D721Med (cell line): ENCODE results near the gene TSPEAR.
A peak's percentile ranks its signal among the peaks of the same experiment; 100 is the strongest.

Source experiments
- DNase-seq: peaks from one replicate; pipeline ENCODE4 v3.0.0; 2011; ENCODE audit warnings: low spot score; ENCODE audit not compliant: insufficient read length
- FAIRE-seq: peaks from 2 replicates; lab custom pipeline; 2011; peaks lifted over from hg19 to GRCh38; lab: Jason Lieb, UNC
- TF ChIP-seq, protein P1 (sequence below): IDR thresholded peaks from 2 replicates; pipeline ENCODE4 v1.5.1; 2012; ENCODE audit warnings: mild to moderate bottlenecking, control low read depth; ENCODE audit not compliant: insufficient read depth; ENCODE audit errors: missing control alignments

Gene TSPEAR

DNA sequence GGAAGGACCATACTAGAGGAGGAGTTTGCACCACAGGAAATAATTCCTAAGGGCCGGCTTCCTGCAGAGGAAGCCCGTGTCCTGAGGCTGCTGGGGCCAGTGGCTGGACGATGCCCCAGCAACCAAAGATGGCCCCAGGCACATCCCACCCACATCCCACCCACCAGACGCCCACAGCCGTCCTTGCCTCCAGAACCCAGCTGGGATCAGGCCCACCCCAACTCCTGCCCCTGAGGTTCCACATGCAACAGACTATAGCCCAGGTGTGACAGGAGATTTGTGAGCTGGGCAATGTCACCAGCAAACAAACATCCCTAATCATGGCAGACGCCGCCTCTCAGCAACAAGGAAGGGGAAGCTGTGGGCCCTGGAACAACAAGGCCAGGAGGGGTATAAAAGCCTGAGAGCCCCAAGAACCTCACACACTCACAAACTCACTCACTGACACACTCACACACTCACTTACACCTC is 84.7 kb downstream of the TSPEAR start, which contains the start of gene KRTAP10-9:
KRTAP10-9 (plus strand) TSS at position 421 of the 471 bp plus-strand sequence. CDS start 79 bp downstream, outside the sequence.
- no peak for FAIRE-seq
- DNase-seq = no peak
- TF ChIP-seq, protein P1, sequence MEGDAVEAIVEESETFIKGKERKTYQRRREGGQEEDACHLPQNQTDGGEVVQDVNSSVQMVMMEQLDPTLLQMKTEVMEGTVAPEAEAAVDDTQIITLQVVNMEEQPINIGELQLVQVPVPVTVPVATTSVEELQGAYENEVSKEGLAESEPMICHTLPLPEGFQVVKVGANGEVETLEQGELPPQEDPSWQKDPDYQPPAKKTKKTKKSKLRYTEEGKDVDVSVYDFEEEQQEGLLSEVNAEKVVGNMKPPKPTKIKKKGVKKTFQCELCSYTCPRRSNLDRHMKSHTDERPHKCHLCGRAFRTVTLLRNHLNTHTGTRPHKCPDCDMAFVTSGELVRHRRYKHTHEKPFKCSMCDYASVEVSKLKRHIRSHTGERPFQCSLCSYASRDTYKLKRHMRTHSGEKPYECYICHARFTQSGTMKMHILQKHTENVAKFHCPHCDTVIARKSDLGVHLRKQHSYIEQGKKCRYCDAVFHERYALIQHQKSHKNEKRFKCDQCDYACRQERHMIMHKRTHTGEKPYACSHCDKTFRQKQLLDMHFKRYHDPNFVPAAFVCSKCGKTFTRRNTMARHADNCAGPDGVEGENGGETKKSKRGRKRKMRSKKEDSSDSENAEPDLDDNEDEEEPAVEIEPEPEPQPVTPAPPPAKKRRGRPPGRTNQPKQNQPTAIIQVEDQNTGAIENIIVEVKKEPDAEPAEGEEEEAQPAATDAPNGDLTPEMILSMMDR = no peak

DNA sequence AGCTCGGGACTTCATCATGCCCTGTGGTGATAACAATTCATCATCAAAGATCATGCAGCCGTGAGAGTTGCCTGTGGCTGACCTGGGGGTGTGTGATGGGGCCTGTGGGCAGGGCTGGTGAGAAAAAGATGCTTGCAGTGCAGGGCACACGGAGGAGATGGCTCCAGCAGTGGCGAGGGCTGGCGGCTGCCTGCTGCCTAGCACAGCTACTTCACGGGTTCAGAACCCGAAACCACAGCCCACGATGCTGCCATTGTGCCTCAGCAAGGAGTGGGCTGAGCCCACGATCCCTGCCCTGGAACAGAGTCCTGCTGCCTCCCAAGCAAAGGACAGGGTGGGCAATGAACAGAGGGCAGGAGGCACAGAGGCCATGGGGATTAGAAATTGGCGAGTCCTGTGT is 85.1 kb downstream of the TSPEAR start:
- no peak for FAIRE-seq
- TF ChIP-seq, protein P1 = no peak
- DNase-seq = no peak

DNA sequence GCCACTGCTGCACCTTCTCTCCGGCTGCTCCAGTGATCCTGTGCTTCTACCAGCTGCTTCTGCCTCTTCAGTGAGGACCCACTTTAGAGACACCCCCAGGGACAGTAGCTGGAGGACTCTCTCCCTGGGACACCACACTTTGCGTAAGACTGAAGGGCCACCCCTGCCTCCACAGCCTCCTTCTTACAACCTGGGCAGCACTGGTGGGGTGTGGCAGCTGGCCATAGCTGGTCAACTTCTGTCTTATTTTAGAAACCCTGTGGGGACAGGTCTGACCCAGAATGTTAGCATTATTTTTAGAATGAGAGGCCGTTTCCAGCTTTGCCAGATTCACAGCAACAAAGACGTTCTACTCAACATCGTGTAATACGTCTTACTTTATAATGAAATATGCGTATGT is 85.6 kb downstream of the TSPEAR start:
- TF ChIP-seq, protein P1 = no peak
- FAIRE-seq = no peak

DNA sequence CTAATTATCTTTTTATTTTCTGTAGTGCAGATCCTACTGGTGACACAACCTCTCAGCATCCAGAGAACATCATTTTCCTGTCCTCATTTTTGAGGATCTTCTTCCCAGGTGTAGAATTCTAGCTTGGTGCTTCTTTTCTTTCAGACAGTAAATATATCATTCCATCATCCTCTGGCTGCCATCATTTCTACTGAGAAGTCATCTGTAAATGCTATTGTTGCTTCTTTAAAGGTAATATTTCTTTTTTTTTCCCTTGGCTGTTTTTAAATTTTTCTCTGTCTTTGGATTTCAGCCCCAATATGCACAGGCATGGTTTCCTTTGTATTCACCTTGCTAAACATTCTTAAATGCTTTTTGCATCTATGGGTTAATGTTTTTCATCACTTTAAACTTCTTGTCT is 87.8 kb downstream of the TSPEAR start:
- TF ChIP-seq, protein P1 = no peak
- DNase-seq (no peak), FAIRE-seq (no peak)

More for the DNA sequence above, 85.6 kb downstream of the TSPEAR start:
- no peak for DNase-seq

DNA sequence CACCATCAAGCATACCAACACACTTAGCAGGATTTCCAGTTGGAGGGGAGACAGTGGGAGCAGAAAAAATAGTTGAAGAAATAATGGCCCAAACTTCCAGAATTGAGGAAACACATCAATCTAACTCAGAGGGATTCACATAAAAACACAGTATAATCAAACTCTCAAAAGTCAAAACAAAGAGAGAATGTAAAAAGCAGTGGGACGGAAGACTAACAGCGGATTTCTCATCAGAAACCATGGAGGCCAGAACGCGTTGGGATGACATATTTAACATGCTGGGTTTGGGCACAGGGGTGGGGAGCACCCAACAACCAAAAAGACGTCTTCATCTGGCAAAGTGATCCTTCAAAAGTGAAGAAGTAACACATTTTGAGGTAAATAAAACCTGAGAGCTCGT is 91.5 kb downstream of the TSPEAR start:
- DNase-seq (no peak), FAIRE-seq (no peak)
- TF ChIP-seq, protein P1 = no peak

DNA sequence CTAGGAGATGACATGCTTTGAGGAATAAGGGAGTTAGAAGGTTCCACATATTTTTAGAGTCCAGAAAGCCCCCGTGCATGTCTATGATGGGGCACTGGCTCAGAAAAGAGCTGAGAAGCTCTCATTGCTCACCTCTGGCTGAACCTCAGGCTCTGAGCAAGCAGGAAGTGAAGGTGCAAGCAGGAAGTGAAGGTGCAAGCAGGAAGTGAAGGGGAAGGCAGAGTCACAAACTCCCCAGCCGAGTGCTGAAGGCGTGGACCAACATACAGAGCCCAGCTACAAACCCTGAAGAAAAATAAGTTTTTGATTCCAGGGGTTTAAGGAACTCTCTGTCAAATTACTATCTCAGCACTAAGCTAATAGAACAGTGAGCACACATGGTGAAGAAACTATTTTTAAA is 92.5 kb downstream of the TSPEAR start:
- no peak for DNase-seq
- TF ChIP-seq, protein P1 = no peak
- FAIRE-seq = no peak

DNA sequence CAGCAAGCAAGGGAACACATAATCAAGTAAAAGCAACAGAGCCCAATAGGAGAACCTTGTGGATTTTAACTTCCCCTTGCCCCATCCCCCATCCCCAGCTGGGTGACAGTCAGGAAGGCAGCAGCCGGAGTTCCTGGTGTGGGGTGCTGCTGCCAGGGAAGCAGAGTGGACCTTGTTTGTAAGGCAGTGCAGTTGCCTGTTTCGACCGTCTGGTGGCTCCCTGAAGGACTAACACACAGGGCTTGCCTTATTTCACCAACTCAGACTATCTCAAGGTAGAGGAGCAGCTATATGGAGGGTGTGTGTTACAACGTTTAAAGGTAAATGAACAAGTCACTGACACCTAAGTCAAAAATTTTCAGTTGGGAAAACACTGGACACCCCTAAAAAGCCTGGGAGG is 92.9 kb downstream of the TSPEAR start:
- TF ChIP-seq, protein P1 = peak; percentile 8
- DNase-seq = no peak
- FAIRE-seq = no peak
